Heart left ventricle (tissue), 13 donors: ENCODE measurements around the gene STRC.
"Not testable (repeated sequence)": the region's sequence is repeated elsewhere in the genome, so short reads cannot be mapped to it uniquely, and the experiment has no call there.

ENCODE experiments used
- POLR2A ChIP-seq, 2 donors: fragments of 450-650 bp; IDR thresholded peaks; one replicate each; pipeline ENCODE4 v1.6.1; 2017; ENCODE audit warnings: antibody characterized with exemption in 2 of 2, mild to moderate bottlenecking in 2 of 2, moderate library complexity in 2 of 2
- TF ChIP-seq, protein P1 (sequence below), 12 donors: fragments of 200-600 bp; sonication (generic) in 4 of 12; IDR thresholded peaks; one replicate each; pipeline versions ENCODE4 v1.5.0 to v1.8.0; 2018 to 2022; ENCODE audit warnings: antibody characterized with exemption in 12 of 12, mild to moderate bottlenecking in 5 of 12
- donor health status: ischemic (EF 13 %, LVEDD 7.1; RV severe dilation, severe dysfunction).
- donor health status: DM: no; HTN: yes; CAD: no.
- donor health status: DM: no; HTN: no; CAD: no.
- donor health status: ischemic (EF 25% LVEDD 6.9; RV normal size, moderate dysfunction).
- donor health status: ischemic (EF 25% LVEDD 5.7; RV mildly dilated, moderate dysfunction).
- donor health status: ischemic (EF 35%, LVEDD 5.7; RV mildly dilated, moderate dysfunction).
- donor health status: nonischemic (EF 11% LVEDD 7.7; RV severe dilation, severe dysfunction).
- donor health status: DM: yes; HTN: yes; CAD: no.
- donor health status: PGD.
- donor health status: ischemic (EF 29% LVEDD 5.4; RV normal size, mild dysfunction).
- donor health status: nonischemic (EF 23%, LVEDD 6.1; RV moderate dilation, normal function).

DNA sequence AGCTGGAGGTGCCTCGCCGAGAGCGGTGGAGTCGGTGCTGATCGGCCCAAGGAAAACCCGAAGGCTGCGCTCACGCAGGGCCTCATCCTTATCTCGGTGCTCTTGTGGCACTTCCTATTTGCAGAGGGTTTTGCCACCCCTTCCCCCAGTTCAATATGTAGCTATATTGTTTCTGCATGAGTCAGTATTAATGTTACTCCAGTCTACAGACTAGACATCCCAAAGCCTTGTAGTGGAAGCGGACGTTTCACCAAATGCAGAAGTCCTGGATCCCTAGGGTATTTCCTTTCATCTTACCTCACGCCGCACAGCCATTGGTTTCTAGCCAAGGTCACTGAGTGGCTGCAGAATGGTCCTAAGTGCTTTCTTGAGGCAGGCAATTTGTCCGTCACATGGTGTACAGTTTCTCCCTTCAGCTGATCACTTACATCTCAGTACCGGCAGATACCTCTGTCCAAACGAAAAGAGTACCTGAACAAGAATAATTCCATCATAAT lies 30.9 kb upstream of the STRC start:
- TF ChIP-seq, protein P1, sequence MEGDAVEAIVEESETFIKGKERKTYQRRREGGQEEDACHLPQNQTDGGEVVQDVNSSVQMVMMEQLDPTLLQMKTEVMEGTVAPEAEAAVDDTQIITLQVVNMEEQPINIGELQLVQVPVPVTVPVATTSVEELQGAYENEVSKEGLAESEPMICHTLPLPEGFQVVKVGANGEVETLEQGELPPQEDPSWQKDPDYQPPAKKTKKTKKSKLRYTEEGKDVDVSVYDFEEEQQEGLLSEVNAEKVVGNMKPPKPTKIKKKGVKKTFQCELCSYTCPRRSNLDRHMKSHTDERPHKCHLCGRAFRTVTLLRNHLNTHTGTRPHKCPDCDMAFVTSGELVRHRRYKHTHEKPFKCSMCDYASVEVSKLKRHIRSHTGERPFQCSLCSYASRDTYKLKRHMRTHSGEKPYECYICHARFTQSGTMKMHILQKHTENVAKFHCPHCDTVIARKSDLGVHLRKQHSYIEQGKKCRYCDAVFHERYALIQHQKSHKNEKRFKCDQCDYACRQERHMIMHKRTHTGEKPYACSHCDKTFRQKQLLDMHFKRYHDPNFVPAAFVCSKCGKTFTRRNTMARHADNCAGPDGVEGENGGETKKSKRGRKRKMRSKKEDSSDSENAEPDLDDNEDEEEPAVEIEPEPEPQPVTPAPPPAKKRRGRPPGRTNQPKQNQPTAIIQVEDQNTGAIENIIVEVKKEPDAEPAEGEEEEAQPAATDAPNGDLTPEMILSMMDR (IDR thresholded peaks at IDR 0.05) = not testable (repeated sequence)
- TF ChIP-seq POLR2A (IDR thresholded peaks at IDR 0.05) = not testable (repeated sequence)
